HG03045 (cell line): ENCODE data around the gene FXYD7.
"Not testable (repeated sequence)": the region's sequence is repeated elsewhere in the genome, so short reads cannot be mapped to it uniquely, and the experiment has no call there.

ENCODE experiments used
- ATAC-seq: cut with Tn5 transposase; IDR thresholded peaks from one replicate; pipeline ENCODE4 v1.9.1; 2021; ENCODE audit warnings: mild to moderate bottlenecking, moderate library complexity; ENCODE audit not compliant: unreplicated experiment

FXYD7 gene

DNA sequence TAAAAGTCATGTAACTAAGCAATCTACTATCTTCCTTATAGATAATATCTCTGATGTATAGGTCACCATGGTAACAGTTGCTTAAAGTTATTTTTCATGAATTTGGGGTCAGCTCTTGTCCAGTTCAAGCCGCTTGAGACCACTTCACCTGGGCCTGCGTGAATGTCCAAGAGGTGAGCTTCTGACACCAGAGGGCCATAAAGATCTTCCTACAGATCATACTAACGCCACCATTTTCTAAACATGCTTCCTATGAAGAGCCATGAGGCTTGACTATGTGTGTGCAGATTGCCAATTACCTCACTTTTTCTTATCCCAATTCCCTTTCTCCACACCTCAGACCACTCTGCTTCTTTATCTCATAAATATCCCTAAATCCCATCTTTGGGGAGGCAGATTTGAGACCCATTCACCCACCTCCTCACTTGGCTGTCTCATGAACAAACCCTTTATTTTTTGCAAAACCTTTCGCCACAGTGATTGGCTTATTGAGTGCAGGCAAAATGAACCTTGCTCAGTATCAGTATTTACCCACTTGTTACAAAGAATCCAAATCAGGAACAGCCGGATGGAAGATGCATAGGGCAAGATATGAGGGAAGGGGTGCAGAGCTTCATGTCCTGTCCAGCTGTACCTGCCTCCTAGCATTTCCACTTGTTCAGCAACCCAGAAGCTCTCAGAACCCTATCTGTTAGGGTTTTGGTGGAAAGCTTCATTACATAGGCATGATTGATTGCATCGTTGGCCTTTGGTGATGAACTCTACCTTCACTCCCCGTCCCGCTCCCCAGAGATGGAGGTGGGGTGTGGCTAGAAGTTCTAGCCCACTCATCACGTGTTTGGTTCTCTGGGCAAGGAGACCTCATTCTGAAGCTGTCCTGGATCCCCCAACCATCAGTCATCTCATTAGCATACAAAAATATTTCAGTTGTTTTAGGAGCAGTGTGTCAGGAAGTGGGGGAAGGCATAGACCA is 51.2 kb downstream of the FXYD7 start:
- ATAC-seq = no peak

GRCh38 chr19:35195830-35196229 is 52.8 kb downstream of the FXYD7 start:
- ATAC-seq = no peak

GRCh38 chr19:35196861-35197260 is 53.8 kb downstream of the FXYD7 start:
- not testable (repeated sequence) for ATAC-seq

DNA sequence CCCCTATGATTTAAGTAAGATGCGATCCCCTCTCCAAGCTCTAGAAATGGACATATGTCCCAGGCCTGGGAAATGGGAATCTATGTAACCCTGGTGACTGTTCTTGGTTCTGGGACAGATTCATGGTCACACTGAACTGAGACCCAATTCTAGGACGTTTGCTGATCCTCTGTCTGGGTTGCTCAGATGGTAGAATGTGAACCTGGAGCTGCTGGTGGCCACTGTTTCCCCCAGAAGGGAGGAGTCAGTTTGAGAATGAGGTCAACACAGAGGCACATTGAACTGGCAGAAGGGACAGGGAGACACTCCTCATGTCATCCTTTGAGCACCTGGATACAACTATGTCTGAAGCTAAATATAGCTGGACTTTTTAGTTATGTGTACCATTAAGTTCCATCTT is 56.4 kb downstream of the FXYD7 start:
- no peak for ATAC-seq

DNA sequence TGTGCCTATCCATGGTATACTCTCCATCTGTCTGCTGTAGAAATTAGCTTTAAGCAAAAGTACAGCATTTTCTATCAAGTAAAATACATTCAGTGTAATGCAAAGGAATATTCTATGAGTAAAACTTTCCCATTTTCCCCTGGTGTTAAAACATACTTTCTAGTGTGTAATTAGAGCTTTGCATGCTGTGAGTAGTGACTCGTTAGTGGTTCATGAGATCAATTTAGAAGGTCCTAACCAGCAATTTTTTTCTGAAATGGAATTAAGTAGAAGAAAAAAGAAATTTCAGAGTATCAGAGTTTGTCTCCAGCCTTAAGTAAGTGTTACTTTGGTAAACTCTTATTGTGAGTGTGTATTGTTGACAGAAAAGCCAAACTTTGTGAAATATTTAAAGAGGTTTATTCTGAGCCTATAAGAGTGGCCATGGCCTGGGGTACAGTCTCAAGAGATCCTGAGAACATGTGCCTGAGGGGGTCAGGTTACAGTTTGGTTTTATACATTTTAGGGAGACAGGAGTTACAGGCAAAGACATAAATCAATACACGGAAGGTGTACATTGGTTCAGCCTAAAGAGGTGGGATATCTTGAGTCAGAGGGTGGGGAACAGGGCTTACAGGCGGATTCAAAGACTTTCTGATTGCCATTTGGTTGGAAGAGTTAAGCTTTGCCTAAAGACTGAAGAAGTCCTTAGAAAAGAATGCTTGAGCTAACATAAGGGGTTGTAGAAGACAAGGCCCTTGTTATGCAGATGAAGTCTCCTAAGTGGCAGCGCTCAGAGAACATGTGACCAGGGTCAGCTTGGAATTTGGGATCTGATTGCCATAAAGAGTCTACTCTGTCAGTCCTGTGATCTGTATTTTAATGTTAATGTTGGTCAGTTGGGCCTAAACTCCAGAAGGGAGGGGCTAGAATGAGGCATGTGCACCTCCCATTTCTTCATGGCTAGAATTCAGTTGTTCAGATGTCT is 60.0 kb downstream of the FXYD7 start:
- ATAC-seq = no peak
